Kidney (tissue), 14 donors: Measurements from ENCODE around the gene INF2. TPM values are rescaled to one million over a fixed set of nuclear protein-coding genes. Genes with fewer than 3 reads are reported as not detected.

Experiments used
- DNase-seq, 5 donors: peaks; one replicate each; pipeline ENCODE4 v3.0.0-alpha.2; 2013 to 2020
- FAIRE-seq: peaks from 2 replicates; lab custom pipeline; 2012; peaks lifted over from hg19 to GRCh38; lab: Jason Lieb, UNC
- H3K27ac ChIP-seq, 2 donors: one replicate each; pipeline ENCODE4 v1.7.0; 2013; ENCODE audit warnings: low read depth in 2 of 2, low read length in 2 of 2, inconsistent platforms in 1 of 2
- H3K27me3 ChIP-seq: one replicate; pipeline ENCODE4 v1.7.1; 2013; ENCODE audit warnings: low read length, inconsistent platforms; ENCODE audit not compliant: control insufficient read depth, insufficient read depth
- H3K36me3 ChIP-seq, 3 donors: one replicate each; pipeline versions ENCODE4 v1.7.0 to v1.7.1; 2013; ENCODE audit warnings: low read length in 3 of 3, control low read depth in 1 of 3, inconsistent platforms in 1 of 3; ENCODE audit not compliant: insufficient read depth in 3 of 3, control insufficient read depth in 2 of 3
- H3K4me1 ChIP-seq, 3 donors: one replicate each; pipeline versions ENCODE4 v1.7.0 to v1.7.1; 2013; ENCODE audit warnings: low read length in 3 of 3, inconsistent platforms in 1 of 3, low read depth in 1 of 3; ENCODE audit not compliant: control insufficient read depth in 2 of 3, insufficient read depth in 2 of 3
- H3K4me3 ChIP-seq, 3 donors: one replicate each; pipeline versions ENCODE4 v1.7.0 to v1.8.1; 2013; ENCODE audit warnings: low read length in 3 of 3, control low read depth in 1 of 3, inconsistent platforms in 1 of 3
- H3K9ac ChIP-seq, 3 donors: one replicate each; pipeline versions ENCODE4 v1.7.0 to v1.7.1; 2013; ENCODE audit warnings: low read length in 3 of 3, control low read depth in 1 of 3, inconsistent platforms in 1 of 3
- H3K9me3 ChIP-seq, 3 donors: one replicate each; pipeline versions ENCODE4 v1.7.0 to v1.7.1; 2013; ENCODE audit warnings: low read length in 3 of 3, control low read depth in 1 of 3, inconsistent platforms in 1 of 3; ENCODE audit not compliant: control insufficient read depth in 2 of 3, insufficient read depth in 1 of 3
- intact Hi-C: fragments of 100-400 bp; cut with DNase I; formaldehyde crosslinking; loops from one replicate; pipeline ENCODE4 v1.11.1; 2022
- polyA plus RNA-seq: library from polyadenylated mRNA; stranded (reverse); fragments of 350-450 nt; fragmentation: Illumina TruSeq; extraction: RNeasy Lipid Tissue Mini Kit (QIAGEN cat#74804); gene quantifications from one replicate; pipeline ENCODE4 v1.2.3, GENCODE V29; 2014; ENCODE audit warnings: low read depth, low replicate concordance; ENCODE audit not compliant: insufficient read depth
- total RNA-seq: library from RNA; stranded (reverse); fragmentation: NEBNext Ultra II Directional; extraction: Animal tissue kit (Norgen Biotek cat#: 25700); gene quantifications from one replicate; pipeline ENCODE4 v1.2.1, GENCODE V29; 2021
- TF ChIP-seq, protein P1 (sequence below): IDR thresholded peaks from 3 replicates; pipeline ENCODE4 v1.5.1; 2012; ENCODE audit warnings: mild to moderate bottlenecking, moderate library complexity, borderline replicate concordance; ENCODE audit not compliant: insufficient read depth; ENCODE audit errors: extremely low read depth
- donor health status: control.
- donor health status: control.
- donor health status: control.
- donor health status: control.
- donor health status: control.
- donor health status: DM: yes; HTN: yes; CAD: no.
- donor health status: Normal renal cell carcinoma (clear cell type).

The INF2 gene
- total and polyA plus RNA-seq, 2 donors from 2014 or later, result 58.5 to 82.7 TPM

DNA sequence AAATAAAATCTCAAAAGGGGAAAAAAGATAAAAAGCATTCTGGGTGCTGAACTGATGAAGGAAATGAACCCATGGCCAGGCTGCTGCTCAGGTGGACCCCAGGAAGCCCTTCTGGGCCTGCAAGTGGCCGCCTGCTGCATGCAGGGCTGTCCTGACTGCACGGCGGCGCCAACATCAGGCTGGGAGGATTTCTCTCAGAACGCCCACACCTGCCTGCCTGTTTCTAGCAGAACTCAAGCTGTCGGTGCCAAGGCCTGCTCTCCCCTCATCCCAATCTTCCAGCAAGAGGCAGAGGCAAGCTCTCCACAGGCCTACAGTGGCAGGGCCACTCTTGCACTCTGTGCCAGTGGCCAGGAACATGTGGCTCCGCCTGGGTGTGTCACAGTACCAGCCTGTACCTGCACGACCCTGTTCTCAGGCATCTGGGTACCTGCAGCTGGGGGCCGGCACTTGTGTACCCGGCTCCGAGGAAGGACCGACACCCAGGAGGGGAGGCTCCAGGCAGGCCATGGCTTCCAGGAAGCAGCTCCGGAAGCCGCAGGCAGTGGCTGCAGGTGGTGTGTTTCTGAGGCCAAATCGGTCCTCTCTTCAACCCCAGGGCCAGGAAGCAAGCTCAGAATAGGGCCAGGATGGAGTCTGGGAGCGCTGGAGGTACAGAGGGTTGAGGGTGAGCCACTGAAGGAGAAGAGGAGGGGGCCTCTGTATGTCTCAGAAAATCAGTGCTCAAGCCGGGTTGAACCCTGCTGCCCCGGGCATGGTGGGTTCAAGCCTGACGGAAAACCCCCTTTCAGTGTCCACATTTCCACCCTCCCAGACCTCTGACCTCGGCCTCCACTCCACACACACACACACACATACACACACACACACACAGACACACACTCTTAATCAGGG is 2.5 kb upstream of the INF2 start:
- Histone ChIP-seq H3K4me1 (peaks cover 0 to 33% (median 22%) of the 10 kb centered on the region in 3 donors), H3K27ac (peak overlapping the region; percentile 51 to 80), H3K9ac (no peak overlapping the region), H3K4me3 (no peak overlapping the region), H3K36me3 (no peaks in the 10 kb centered on the region), H3K27me3 (no peaks in the 10 kb centered on the region), H3K9me3 (no peaks in the 10 kb centered on the region)
- intact Hi-C loops, result no loop called here
- TF ChIP-seq, protein P1, sequence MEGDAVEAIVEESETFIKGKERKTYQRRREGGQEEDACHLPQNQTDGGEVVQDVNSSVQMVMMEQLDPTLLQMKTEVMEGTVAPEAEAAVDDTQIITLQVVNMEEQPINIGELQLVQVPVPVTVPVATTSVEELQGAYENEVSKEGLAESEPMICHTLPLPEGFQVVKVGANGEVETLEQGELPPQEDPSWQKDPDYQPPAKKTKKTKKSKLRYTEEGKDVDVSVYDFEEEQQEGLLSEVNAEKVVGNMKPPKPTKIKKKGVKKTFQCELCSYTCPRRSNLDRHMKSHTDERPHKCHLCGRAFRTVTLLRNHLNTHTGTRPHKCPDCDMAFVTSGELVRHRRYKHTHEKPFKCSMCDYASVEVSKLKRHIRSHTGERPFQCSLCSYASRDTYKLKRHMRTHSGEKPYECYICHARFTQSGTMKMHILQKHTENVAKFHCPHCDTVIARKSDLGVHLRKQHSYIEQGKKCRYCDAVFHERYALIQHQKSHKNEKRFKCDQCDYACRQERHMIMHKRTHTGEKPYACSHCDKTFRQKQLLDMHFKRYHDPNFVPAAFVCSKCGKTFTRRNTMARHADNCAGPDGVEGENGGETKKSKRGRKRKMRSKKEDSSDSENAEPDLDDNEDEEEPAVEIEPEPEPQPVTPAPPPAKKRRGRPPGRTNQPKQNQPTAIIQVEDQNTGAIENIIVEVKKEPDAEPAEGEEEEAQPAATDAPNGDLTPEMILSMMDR, result no peak
- FAIRE-seq (no peak), DNase-seq (peak in 2 of 5 donors; percentile 58 to 84)

DNA sequence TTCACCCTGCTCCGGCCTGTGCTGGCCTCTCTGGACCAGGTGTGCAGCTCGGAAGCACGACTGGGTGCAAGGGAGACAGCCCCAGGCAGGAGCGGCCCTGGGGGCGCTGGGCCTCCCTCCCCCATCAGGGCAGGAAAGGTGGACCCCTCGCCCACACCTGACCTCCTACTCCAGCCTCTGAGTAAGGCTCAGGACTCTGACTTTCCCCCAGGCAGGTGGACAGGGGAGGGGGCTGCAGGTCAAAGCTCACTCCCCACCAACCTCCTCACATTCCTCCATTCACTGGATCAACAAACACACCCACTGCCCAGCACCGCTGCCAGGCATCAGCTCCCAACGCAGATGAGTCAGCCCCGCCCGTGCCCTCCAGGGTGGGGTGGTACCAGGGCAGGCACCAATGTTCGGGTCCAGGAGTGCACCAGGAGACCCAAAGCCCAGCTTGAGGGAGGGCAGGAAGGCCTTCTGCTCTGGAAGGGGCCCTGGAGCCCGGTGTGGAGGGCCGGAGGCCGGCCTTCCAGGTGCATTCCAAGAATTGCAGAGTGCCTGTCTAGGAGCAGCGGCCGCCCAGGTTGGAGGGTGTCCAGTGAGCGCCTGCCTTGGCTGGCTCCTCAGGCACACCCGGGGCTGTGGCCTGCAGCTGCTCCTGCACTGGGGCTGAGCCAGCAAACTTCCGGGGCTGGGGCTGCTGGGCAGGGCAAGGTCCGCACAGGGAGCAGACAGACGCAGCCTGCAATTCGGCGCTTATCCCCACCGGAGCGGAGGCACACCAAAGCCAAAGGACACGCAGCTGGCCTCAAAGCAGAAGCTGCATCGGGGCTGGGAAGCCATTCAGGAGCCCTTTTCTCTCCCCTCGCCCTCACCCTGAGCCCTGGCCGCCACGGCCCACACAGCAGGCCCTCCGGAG is 1.6 kb upstream of the INF2 start:
- TF ChIP-seq, protein P1, result no peak
- Histone ChIP-seq H3K4me3 (peak overlapping the region in 1 of 3 donors; percentile 53), H3K9ac (peak overlapping the region in 1 of 3 donors; percentile 84), H3K4me1 (peaks cover 0 to 28% (median 22%) of the 10 kb centered on the region in 3 donors), H3K27me3 (no peaks in the 10 kb centered on the region), H3K36me3 (no peaks in the 10 kb centered on the region), H3K27ac (peak overlapping the region; percentile 51 to 83), H3K9me3 (no peaks in the 10 kb centered on the region)
- intact Hi-C loops, result no loop called here
- no peak for FAIRE-seq
- DNase-seq, result peak; percentile 65 to 95 (median 84)

DNA sequence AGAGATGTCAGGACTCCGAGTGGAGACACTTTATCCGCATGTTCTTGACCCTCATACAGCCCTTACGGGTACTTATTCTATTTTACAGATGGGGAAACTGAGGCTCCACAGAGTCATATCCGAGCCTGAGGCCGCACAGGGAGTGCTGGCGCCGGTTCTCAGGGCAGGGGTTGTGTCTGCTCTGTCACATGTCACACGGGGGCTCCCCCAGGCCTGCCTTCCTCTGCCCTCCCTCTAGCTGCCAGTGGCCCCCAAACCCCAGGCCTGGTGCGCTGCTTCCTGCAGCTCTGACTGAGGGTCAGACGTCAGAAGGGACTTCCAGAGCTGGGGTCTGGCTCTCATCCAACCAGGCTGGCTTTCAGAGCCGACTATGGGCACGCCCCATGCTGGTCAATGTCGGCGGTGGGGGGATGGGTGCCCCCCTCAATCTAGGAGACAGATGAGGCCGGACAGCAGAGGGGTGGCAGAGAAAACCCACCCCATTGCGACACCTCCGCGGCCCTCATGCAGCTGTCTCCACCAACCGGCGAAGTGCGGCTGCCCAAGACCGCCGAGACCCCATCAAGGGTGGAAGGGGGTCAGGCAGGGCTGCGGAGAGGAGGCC is 811 bp upstream of the INF2 start:
- peak in 1 of 5 donors; percentile 84 for DNase-seq
- Histone ChIP-seq H3K9ac (peak overlapping the region in 1 of 3 donors; percentile 84), H3K27ac (peak overlapping the region; percentile 39 to 83), H3K4me1 (peaks cover 0 to 28% (median 22%) of the 10 kb centered on the region in 3 donors), H3K9me3 (no peaks in the 10 kb centered on the region), H3K27me3 (no peaks in the 10 kb centered on the region), H3K36me3 (no peaks in the 10 kb centered on the region), H3K4me3 (peak overlapping the region in 1 of 3 donors; percentile 53)
- intact Hi-C loops, result no loop called here
- no peak for FAIRE-seq
- TF ChIP-seq, protein P1, result no peak
